Keratinocyte (primary cell): ENCODE measurements around the gene TNFRSF19.

Experiments used
- CTCF ChIP-seq, 3 experiments: IDR thresholded peaks in 1 of 3; conservative IDR thresholded peaks in 1 of 3; optimal IDR thresholded peaks in 1 of 3; 2 replicates in 2 of 3; 3 replicates in 1 of 3; pipeline versions ENCODE3 to v1.5.1; 2011; ENCODE audit warnings: low read length in 3 of 3, mild to moderate bottlenecking in 3 of 3, moderate library complexity in 2 of 3, control low read depth in 1 of 3, inconsistent platforms in 1 of 3; ENCODE audit not compliant: insufficient read depth in 2 of 3; ENCODE audit errors: extremely low read depth in 1 of 3
- EZH2 ChIP-seq: IDR thresholded peaks from one replicate; pipeline ENCODE4 v1.6.1; 2012; ENCODE audit warnings: inconsistent platforms, mild to moderate bottlenecking, low read length, moderate library complexity

DNA sequence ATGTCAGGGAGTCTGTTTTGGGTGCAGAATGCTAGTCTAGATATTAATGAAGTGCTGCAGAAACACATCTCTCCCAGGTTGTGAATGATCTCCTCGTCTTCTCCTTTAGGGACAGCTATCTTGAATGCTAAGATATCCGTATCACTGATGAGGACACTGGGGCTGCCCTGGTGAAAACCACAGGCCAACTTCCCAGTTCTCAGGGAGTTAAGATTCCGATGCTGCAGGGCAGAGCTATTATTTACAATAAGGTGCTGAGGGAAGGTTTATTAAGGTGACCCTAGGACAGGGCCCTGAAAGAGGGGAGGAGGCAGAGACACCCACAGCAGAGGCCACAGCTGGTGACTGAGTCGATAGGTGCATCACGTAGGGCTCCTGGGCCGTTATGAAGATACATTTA is 66.1 kb downstream of the TNFRSF19 start:
- no peak for TF ChIP-seq CTCF (optimal IDR thresholded peaks at IDR 0.05 in 1 of 3, IDR thresholded peaks at IDR 0.05 in 1 of 3, conservative IDR thresholded peaks at IDR 0.05 in 1 of 3; ENCODE audit: extremely low read depth in 1 of 3, insufficient read depth in 2 of 3, low read length in 3 of 3)
- no peak for TF ChIP-seq EZH2
